ENCODE data around the gene TSPAN31. TPM values are rescaled to one million over a fixed set of nuclear protein-coding genes. Genes with fewer than 3 reads are reported as not detected.
A peak's percentile ranks its signal among the peaks of the same experiment; 100 is the strongest.

The TSPAN31 gene
- 100 to 1,000 TPM in 1 of 4 donors, 10 to 100 TPM in 3; 38.2 to 103 (median 51.0) TPM for total RNA-seq

GRCh38 chr12:57744777-57745484 is at the start of gene TSPAN31:
TSS of gene TSPAN31 (plus strand) at chr12:57745039. CDS start at chr12:57745155, 116 bp downstream.
- peak; percentile 96 to 99 for DNase-seq
- no peaks in the 10 kb centered on the region for H3K36me3 ChIP-seq
- peak; percentile 70 to 83 for TF ChIP-seq POLR2A (IDR thresholded peaks at IDR 0.05)
- TF ChIP-seq CTCF (IDR thresholded peaks at IDR 0.05) = peak in 1 of 4 experiments; percentile 35
- peak within 1 kb of the TSS; percentile 82 to 96 for H3K4me3 ChIP-seq
- intact Hi-C loops (cut with DNase I; ENCODE audit: low total_unique reads) = no loop called here
- H3K27ac ChIP-seq = peak within 1 kb of the TSS; percentile 97 to 98
- no peaks in the 10 kb centered on the region for H3K4me1 ChIP-seq
- no peaks in the 10 kb centered on the region for H3K27me3 ChIP-seq
- no peaks in the 10 kb centered on the region for H3K9me3 ChIP-seq

GRCh38 chr12:57695770-57696432 is 48.9 kb upstream of the TSPAN31 start:
- peaks cover 0 to 4% of the 10 kb centered on the region in 2 donors for H3K4me1 ChIP-seq
- intact Hi-C loops (cut with DNase I; ENCODE audit: low total_unique reads) = no loop called here
- H3K9me3 ChIP-seq = no peaks in the 10 kb centered on the region
- DNase-seq = no peak
- H3K36me3 ChIP-seq = no peaks in the 10 kb centered on the region
- TF ChIP-seq CTCF (IDR thresholded peaks at IDR 0.05) (no peak), POLR2A (IDR thresholded peaks at IDR 0.05) (no peak)
- H3K27ac ChIP-seq = no peak overlapping the region
- H3K4me3 ChIP-seq = no peak overlapping the region
- H3K27me3 ChIP-seq = no peaks in the 10 kb centered on the region

GRCh38 chr12:57697076-57697475 is 47.8 kb upstream of the TSPAN31 start:
- Histone ChIP-seq H3K4me1 (peaks cover 0 to 4% of the 10 kb centered on the region in 2 donors), H3K36me3 (no peaks in the 10 kb centered on the region), H3K27me3 (no peaks in the 10 kb centered on the region), H3K9me3 (no peaks in the 10 kb centered on the region), H3K27ac (no peak overlapping the region), H3K4me3 (no peak overlapping the region)
- no peak for DNase-seq
- intact Hi-C loops (cut with DNase I; ENCODE audit: low total_unique reads) = no loop called here
- TF ChIP-seq CTCF (IDR thresholded peaks at IDR 0.05) (no peak), POLR2A (IDR thresholded peaks at IDR 0.05) (no peak)

- no peak for DNase-seq
- no peak for TF ChIP-seq POLR2A (IDR thresholded peaks at IDR 0.05)
- TF ChIP-seq CTCF (IDR thresholded peaks at IDR 0.05) = no peak
- Histone ChIP-seq H3K27me3 (no peaks in the 10 kb centered on the region), H3K4me1 (peaks cover 0 to 4% of the 10 kb centered on the region in 2 donors), H3K36me3 (no peaks in the 10 kb centered on the region), H3K4me3 (no peak overlapping the region), H3K27ac (no peak overlapping the region), H3K9me3 (peaks cover 0 to 1% of the 10 kb centered on the region in 2 donors)
- intact Hi-C loops (cut with DNase I; ENCODE audit: low total_unique reads) = no loop called here
Measured at GRCh38 chr12:57698414-57698813, 46.4 kb upstream of the TSPAN31 start.

GRCh38 chr12:57700317-57700716 is 44.5 kb upstream of the TSPAN31 start:
- TF ChIP-seq POLR2A (IDR thresholded peaks at IDR 0.05) (no peak), CTCF (IDR thresholded peaks at IDR 0.05) (no peak)
- H3K36me3 ChIP-seq = no peaks in the 10 kb centered on the region
- H3K9me3 ChIP-seq = peaks cover 0 to 8% of the 10 kb centered on the region in 2 donors
- no peaks in the 10 kb centered on the region for H3K27me3 ChIP-seq
- no peak overlapping the region for H3K4me3 ChIP-seq
- H3K27ac ChIP-seq = no peak overlapping the region
- H3K4me1 ChIP-seq = no peaks in the 10 kb centered on the region
- no peak for DNase-seq
- intact Hi-C loops (cut with DNase I; ENCODE audit: low total_unique reads) = no loop called here

Measured in uterus (tissue), 4 donors.